ENCODE measurements around the gene LMNTD1. TPM values are rescaled to one million over a fixed set of nuclear protein-coding genes. Genes with fewer than 3 reads are reported as not detected.

LMNTD1 gene
- total and polyA plus RNA-seq, 9 of the 15 experiments (the other 6 are each of a cell fraction or from before 2014, with no cell fraction given), result not detected

DNA sequence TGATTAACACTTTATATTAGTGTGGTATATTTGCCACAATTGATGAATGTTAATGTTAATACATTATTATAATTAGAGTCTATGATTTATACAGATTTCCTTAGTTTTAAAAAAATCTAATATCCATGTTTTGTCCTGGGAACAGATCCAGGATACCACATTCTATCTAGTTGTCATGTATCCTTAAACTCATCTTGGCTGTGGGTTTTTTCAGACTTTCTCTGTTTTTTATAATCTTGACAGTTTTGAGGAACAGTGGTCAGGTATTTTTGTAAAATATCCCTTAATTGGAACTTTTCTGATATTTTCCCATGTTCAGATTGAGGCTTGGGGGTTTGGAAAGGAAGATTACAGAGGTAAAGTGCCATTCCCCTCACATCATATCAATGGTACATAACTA, 104.1 kb downstream of the LMNTD1 start:
- in situ Hi-C loops (cut with MboI), result no loop called here

More for the DNA sequence above, 104.1 kb downstream of the LMNTD1 start:
- TF ChIP-seq, protein P1, sequence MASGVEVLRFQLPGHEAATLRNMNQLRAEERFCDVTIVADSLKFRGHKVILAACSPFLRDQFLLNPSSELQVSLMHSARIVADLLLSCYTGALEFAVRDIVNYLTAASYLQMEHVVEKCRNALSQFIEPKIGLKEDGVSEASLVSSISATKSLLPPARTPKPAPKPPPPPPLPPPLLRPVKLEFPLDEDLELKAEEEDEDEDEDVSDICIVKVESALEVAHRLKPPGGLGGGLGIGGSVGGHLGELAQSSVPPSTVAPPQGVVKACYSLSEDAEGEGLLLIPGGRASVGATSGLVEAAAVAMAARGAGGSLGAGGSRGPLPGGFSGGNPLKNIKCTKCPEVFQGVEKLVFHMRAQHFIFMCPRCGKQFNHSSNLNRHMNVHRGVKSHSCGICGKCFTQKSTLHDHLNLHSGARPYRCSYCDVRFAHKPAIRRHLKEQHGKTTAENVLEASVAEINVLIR (CRISPR knock-in tag; IDR thresholded peaks at IDR 0.05), result no peak
- no peak for TF ChIP-seq CHAMP1 (IDR thresholded peaks at IDR 0.05)
- TF ChIP-seq PTBP1 (IDR thresholded peaks at IDR 0.05; ENCODE audit: low read depth, low read length), result no peak
- TF ChIP-seq GABPB1 (CRISPR knock-in tag; IDR thresholded peaks at IDR 0.05), result no peak
- no peak for TF ChIP-seq ZNF583 (CRISPR knock-in tag; IDR thresholded peaks at IDR 0.05)
- TF ChIP-seq U2AF1 (optimal IDR thresholded peaks at IDR 0.05; ENCODE audit: low read depth, low read length), result no peak
- TF ChIP-seq, protein P2, sequence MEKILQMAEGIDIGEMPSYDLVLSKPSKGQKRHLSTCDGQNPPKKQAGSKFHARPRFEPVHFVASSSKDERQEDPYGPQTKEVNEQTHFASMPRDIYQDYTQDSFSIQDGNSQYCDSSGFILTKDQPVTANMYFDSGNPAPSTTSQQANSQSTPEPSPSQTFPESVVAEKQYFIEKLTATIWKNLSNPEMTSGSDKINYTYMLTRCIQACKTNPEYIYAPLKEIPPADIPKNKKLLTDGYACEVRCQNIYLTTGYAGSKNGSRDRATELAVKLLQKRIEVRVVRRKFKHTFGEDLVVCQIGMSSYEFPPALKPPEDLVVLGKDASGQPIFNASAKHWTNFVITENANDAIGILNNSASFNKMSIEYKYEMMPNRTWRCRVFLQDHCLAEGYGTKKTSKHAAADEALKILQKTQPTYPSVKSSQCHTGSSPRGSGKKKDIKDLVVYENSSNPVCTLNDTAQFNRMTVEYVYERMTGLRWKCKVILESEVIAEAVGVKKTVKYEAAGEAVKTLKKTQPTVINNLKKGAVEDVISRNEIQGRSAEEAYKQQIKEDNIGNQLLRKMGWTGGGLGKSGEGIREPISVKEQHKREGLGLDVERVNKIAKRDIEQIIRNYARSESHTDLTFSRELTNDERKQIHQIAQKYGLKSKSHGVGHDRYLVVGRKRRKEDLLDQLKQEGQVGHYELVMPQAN (IDR thresholded peaks at IDR 0.05; ENCODE audit: borderline replicate concordance), result no peak
- H3K27me3 ChIP-seq (ENCODE audit: control insufficient read depth in 2 of 2, insufficient read depth in 2 of 2, low read length in 2 of 2), result peaks cover 0 to 9% of the 10 kb centered on the region in 2 experiments; a peak in 1 of 5 replicates
- DNase-seq (ENCODE audit: extremely low read depth in 1 of 4, low spot score in 3 of 4) (no peak), ATAC-seq (no peak), FAIRE-seq (no peak)
- no TSS peak for BruUV-seq (replicated peaks)
- H3K4me2 ChIP-seq (ENCODE audit: insufficient read depth, low read length), result no peak overlapping the region
- H3K4me3 ChIP-seq, result no peak overlapping the region
- intact Hi-C loops (cut with micrococcal nuclease), result loop anchor here (10.0 kb wide), 1 partner anchor 106 kb away; the partner anchor contains the start of gene LMNTD1
- ChIA-PET POLR2A (no interaction called here), CTCF (ENCODE audit: low intra/inter-chr PET ratio) (no interaction called here)
- no peaks in the 10 kb centered on the region for H3K9me1 ChIP-seq (ENCODE audit: control insufficient read depth, insufficient read depth, low read length)
- H3K36me3 ChIP-seq (ENCODE audit: control insufficient read depth, insufficient read depth, low read length), result no peaks in the 10 kb centered on the region
- H3K27ac ChIP-seq (ENCODE audit: extremely low read depth, low read depth, low read length), result no peak overlapping the region
- no peaks in the 10 kb centered on the region for H3K9me3 ChIP-seq (replicated peaks; ENCODE audit: control insufficient read depth, insufficient read depth, low read depth, low read length)
- no peaks in the 10 kb centered on the region; a peak in 1 of 5 replicates for H3K4me1 ChIP-seq (replicated peaks in 1 of 2; ENCODE audit: control insufficient read depth in 2 of 2, insufficient read depth in 2 of 2, low read length in 2 of 2)
- H2AFZ ChIP-seq (ENCODE audit: low read depth, low read length), result no peak overlapping the region
- no peaks in the 10 kb centered on the region for H4K20me1 ChIP-seq (replicated peaks; ENCODE audit: control insufficient read depth, insufficient read depth, low read length)
- H3K79me2 ChIP-seq (ENCODE audit: control insufficient read depth, insufficient read depth, low read length), result no peaks in the 10 kb centered on the region
- no peak overlapping the region for H3K9ac ChIP-seq (ENCODE audit: insufficient read depth in 1 of 2, low read depth in 2 of 2, low read length in 2 of 2)

Data from K562 (cell line).